HepG2 (cell line): ENCODE data around the gene UTP3.

Experiments
- ATF1 ChIP-seq: IDR thresholded peaks from 2 replicates; pipeline ENCODE4 v1.6.1; 2016; ENCODE audit warnings: mild to moderate bottlenecking, control low read depth
- CTCF ChIP-seq: sonication (generic); formaldehyde crosslinking; IDR thresholded peaks from 2 replicates; pipeline ENCODE4 v1.5.0; 2020; ENCODE audit warnings: mild to moderate bottlenecking, missing genetic modification reagents, moderate library complexity
- NFE2L1 ChIP-seq: sonication (generic); formaldehyde crosslinking; IDR thresholded peaks from 2 replicates; pipeline ENCODE4 v1.4.0; 2020; ENCODE audit warnings: missing genetic modification reagents, mild to moderate bottlenecking, borderline replicate concordance

GRCh38 chr4:70687821-70688794 lies at the start of gene UTP3:
- TF ChIP-seq NFE2L1: no peak
- peak; percentile 82 for TF ChIP-seq ATF1 (CRISPR knock-in tag)
- peak; percentile 98 for TF ChIP-seq CTCF (CRISPR knock-in tag)
